Measurements from ENCODE around the gene SETD2.

Gene SETD2

GRCh38 chr3:46998121-46998851 is 165.6 kb downstream of the SETD2 start:
- peak; percentile 99 for DNase-seq (ENCODE audit: low spot score)

GRCh38 chr3:46997453-46998091 is 166.3 kb downstream of the SETD2 start:
- DNase-seq (ENCODE audit: low spot score), result no peak

- DNase-seq (ENCODE audit: low spot score), result no peak
These were observed 167.0 kb downstream of the SETD2 start for GRCh38 chr3:46996689-46997452.

GRCh38 chr3:46995901-46996562 is 167.9 kb downstream of the SETD2 start:
- no peak for DNase-seq (ENCODE audit: low spot score)

GRCh38 chr3:46994801-46995731 is 168.8 kb downstream of the SETD2 start:
- no peak for DNase-seq (ENCODE audit: low spot score)

- DNase-seq (ENCODE audit: low spot score), result no peak
These were observed 169.9 kb downstream of the SETD2 start for GRCh38 chr3:46993986-46994385.

GRCh38 chr3:46993292-46993691 is 170.6 kb downstream of the SETD2 start:
- DNase-seq (ENCODE audit: low spot score), result no peak

- DNase-seq (ENCODE audit: low spot score), result no peak
These were observed 171.7 kb downstream of the SETD2 start for GRCh38 chr3:46992231-46992630.

GRCh38 chr3:46991406-46992165 is 172.3 kb downstream of the SETD2 start:
- DNase-seq (ENCODE audit: low spot score), result no peak

GRCh38 chr3:46990573-46991374 is 173.1 kb downstream of the SETD2 start:
- no peak for DNase-seq (ENCODE audit: low spot score)

GRCh38 chr3:46989146-46989810 is 174.6 kb downstream of the SETD2 start:
- DNase-seq (ENCODE audit: low spot score), result no peak

- no peak for DNase-seq (ENCODE audit: low spot score)
These were observed 175.3 kb downstream of the SETD2 start for GRCh38 chr3:46988616-46989015.

- DNase-seq (ENCODE audit: low spot score), result no peak
These were observed 176.0 kb downstream of the SETD2 start for GRCh38 chr3:46987743-46988401.

- no peak for DNase-seq (ENCODE audit: low spot score)
These were observed 176.6 kb downstream of the SETD2 start for GRCh38 chr3:46987319-46987742.

- DNase-seq (ENCODE audit: low spot score), result no peak
These were observed 177.1 kb downstream of the SETD2 start for GRCh38 chr3:46986782-46987310.

GRCh38 chr3:46986055-46986730 is 177.7 kb downstream of the SETD2 start:
- DNase-seq (ENCODE audit: low spot score), result no peak

GRCh38 chr3:46985588-46985987 is 178.3 kb downstream of the SETD2 start:
- no peak for DNase-seq (ENCODE audit: low spot score)
